Testis (tissue), 3 donors: ENCODE data around the gene SLTM. TPM values are rescaled to one million over a fixed set of nuclear protein-coding genes. Genes with fewer than 3 reads are reported as not detected.
"Not testable (repeated sequence)": the region's sequence is repeated elsewhere in the genome, so short reads cannot be mapped to it uniquely, and the experiment has no call there.

ENCODE experiments used
- DNase-seq: peaks from one replicate; pipeline ENCODE4 v3.0.0-alpha.2; 2019
- H3K27ac ChIP-seq, 2 donors: fragments of 200-600 bp; sonication (generic); one replicate each; pipeline ENCODE4 v1.5.1; 2019
- H3K27me3 ChIP-seq: fragments of 200-600 bp; sonication (generic); one replicate; pipeline ENCODE4 v1.5.1; 2019
- H3K36me3 ChIP-seq: fragments of 200-600 bp; sonication (generic); one replicate; pipeline ENCODE4 v1.5.1; 2017; ENCODE audit warnings: low read depth; ENCODE audit errors: missing control alignments
- H3K4me1 ChIP-seq: fragments of 200-600 bp; sonication (generic); one replicate; pipeline ENCODE4 v1.5.1; 2019
- H3K4me3 ChIP-seq, 2 donors: fragments of 200-600 bp; sonication (generic); one replicate each; pipeline ENCODE4 v1.5.1; 2017 to 2019
- H3K9me3 ChIP-seq: fragments of 200-600 bp; sonication (generic); one replicate; pipeline ENCODE4 v1.5.1; 2017
- POLR2A ChIP-seq: fragments of 450-650 bp; IDR thresholded peaks from one replicate; pipeline ENCODE4 v1.6.1; 2017; ENCODE audit warnings: antibody characterized with exemption, mild to moderate bottlenecking, moderate library complexity
- WGBS, 2 donors: methylation state at CpG; one replicate each; pipeline ENCODE4 v1.1.5; 2018; 5-methylcytosine and 5-hydroxymethylcytosine counted together
- intact Hi-C: fragments of 100-400 bp; cut with DNase I; formaldehyde crosslinking; loops from one replicate; pipeline ENCODE4 v1.15.1; 2023; ENCODE audit warnings: low total_unique reads
- polyA plus RNA-seq: library from polyadenylated mRNA; stranded (reverse); fragments of 350-450 nt; fragmentation: Illumina TruSeq; extraction: RNeasy Lipid Tissue Mini Kit (QIAGEN cat#74804); gene quantifications from one replicate; pipeline ENCODE4 v1.2.3, GENCODE V29; 2014; ENCODE audit warnings: low read depth, low replicate concordance; ENCODE audit not compliant: insufficient read depth
- total RNA-seq, 2 donors: library from RNA; depleted of rRNA; stranded (reverse); fragments of >200 nt; gene quantifications; one replicate each; pipeline ENCODE4 v1.2.3, GENCODE V29; 2016
- TF ChIP-seq, protein P1 (sequence below), 3 experiments: fragments of 450-650 bp in 2 of 3; fragments of 200-600 bp in 1 of 3; sonication (generic) in 1 of 3; IDR thresholded peaks; one replicate each; pipeline ENCODE4 v1.5.1; 2016 to 2019; ENCODE audit warnings: antibody characterized with exemption in 3 of 3, mild to moderate bottlenecking in 2 of 3, moderate library complexity in 1 of 3

Gene SLTM
- total and polyA plus RNA-seq, 3 donors from 2014 or later, result 29.7 to 116 (median 92.7) TPM

- intact Hi-C loops, result no loop called here
These were observed 9.7 kb downstream of the SLTM start for GRCh38 chr15:58923696-58924300.

GRCh38 chr15:58923284-58923683 is 10.2 kb downstream of the SLTM start:
- H3K4me1 ChIP-seq, result peaks cover 10% of the 10 kb centered on the region
- no peaks in the 10 kb centered on the region for H3K9me3 ChIP-seq
- no peak overlapping the region for H3K4me3 ChIP-seq
- 91 to 94% methylated on average over 4 of the region's 4 CpGs for WGBS, 2 donors
- DNase-seq, result no peak
- TF ChIP-seq, protein P1, sequence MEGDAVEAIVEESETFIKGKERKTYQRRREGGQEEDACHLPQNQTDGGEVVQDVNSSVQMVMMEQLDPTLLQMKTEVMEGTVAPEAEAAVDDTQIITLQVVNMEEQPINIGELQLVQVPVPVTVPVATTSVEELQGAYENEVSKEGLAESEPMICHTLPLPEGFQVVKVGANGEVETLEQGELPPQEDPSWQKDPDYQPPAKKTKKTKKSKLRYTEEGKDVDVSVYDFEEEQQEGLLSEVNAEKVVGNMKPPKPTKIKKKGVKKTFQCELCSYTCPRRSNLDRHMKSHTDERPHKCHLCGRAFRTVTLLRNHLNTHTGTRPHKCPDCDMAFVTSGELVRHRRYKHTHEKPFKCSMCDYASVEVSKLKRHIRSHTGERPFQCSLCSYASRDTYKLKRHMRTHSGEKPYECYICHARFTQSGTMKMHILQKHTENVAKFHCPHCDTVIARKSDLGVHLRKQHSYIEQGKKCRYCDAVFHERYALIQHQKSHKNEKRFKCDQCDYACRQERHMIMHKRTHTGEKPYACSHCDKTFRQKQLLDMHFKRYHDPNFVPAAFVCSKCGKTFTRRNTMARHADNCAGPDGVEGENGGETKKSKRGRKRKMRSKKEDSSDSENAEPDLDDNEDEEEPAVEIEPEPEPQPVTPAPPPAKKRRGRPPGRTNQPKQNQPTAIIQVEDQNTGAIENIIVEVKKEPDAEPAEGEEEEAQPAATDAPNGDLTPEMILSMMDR (IDR thresholded peaks at IDR 0.05), result no peak
- no peak for TF ChIP-seq POLR2A
- no peaks in the 10 kb centered on the region for H3K27me3 ChIP-seq
- no peaks in the 10 kb centered on the region for H3K36me3 ChIP-seq
- intact Hi-C loops, result no loop called here
- no peak overlapping the region for H3K27ac ChIP-seq

More at GRCh38 chr15:58923696-58924300, 9.7 kb downstream of the SLTM start:
- Histone ChIP-seq H3K9me3 (no peaks in the 10 kb centered on the region), H3K27ac (no peak overlapping the region), H3K4me1 (peaks cover 10% of the 10 kb centered on the region), H3K4me3 (no peak overlapping the region), H3K27me3 (no peaks in the 10 kb centered on the region), H3K36me3 (no peaks in the 10 kb centered on the region)
- TF ChIP-seq, protein P1 (IDR thresholded peaks at IDR 0.05), result no peak
- no peak for TF ChIP-seq POLR2A
- DNase-seq, result no peak
- WGBS, 2 donors, result 84 to 91% methylated on average over 10 of the region's 10 CpGs

DNA sequence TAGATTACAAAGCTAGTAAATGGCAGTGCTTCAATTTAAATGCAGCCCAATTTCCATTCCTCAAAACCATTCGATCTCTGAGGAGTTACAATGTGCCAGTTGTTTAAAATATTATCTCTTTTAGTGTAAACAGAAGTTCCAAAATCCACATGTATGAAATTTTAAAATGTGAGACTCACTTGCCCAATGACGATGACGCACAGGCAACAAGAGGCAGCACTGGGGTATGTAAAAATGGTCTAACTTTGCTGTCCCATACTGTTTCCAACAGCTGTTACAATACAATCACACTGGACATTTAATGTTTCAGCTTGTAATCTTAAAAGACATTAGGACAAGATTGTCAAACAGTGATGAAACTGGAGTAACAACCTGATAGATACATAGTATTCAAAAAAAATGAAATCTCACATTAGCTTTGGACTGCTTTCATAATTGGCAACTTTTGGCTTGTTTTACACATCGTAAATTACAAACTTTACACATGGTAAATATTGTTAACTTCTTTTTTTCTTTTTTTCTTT is 12.2 kb downstream of the SLTM start:
- H3K36me3 ChIP-seq, result no peaks in the 10 kb centered on the region
- no peaks in the 10 kb centered on the region for H3K9me3 ChIP-seq
- no peak overlapping the region for H3K4me3 ChIP-seq
- no peaks in the 10 kb centered on the region for H3K27me3 ChIP-seq
- H3K27ac ChIP-seq, result no peak overlapping the region
- no peak for TF ChIP-seq POLR2A
- TF ChIP-seq, protein P1 (IDR thresholded peaks at IDR 0.05), result no peak
- 56 to 68% methylated on average over 4 of the region's 4 CpGs for WGBS, 2 donors
- no peak for DNase-seq
- intact Hi-C loops, result no loop called here
- H3K4me1 ChIP-seq, result peaks cover 10% of the 10 kb centered on the region

GRCh38 chr15:58920447-58920846 is 13.0 kb downstream of the SLTM start:
- 94 to 97% methylated on average over 7 of the region's 7 CpGs for WGBS, 2 donors
- H3K4me1 ChIP-seq, result peaks cover 10% of the 10 kb centered on the region

GRCh38 chr15:58919232-58919631 is 14.2 kb downstream of the SLTM start:
- 94 to 95% methylated on average over 7 of the region's 7 CpGs for WGBS, 2 donors
- Histone ChIP-seq H3K9me3 (no peaks in the 10 kb centered on the region), H3K27me3 (no peaks in the 10 kb centered on the region), H3K36me3 (no peaks in the 10 kb centered on the region), H3K27ac (no peak overlapping the region), H3K4me1 (no peaks in the 10 kb centered on the region), H3K4me3 (no peak overlapping the region)
- DNase-seq, result no peak
- TF ChIP-seq POLR2A, result no peak
- TF ChIP-seq, protein P1 (IDR thresholded peaks at IDR 0.05), result no peak
- intact Hi-C loops, result no loop called here

More at GRCh38 chr15:58920447-58920846, 13.0 kb downstream of the SLTM start:
- H3K27me3 ChIP-seq, H3K27ac ChIP-seq, H3K4me3 ChIP-seq, intact Hi-C loops, H3K9me3 ChIP-seq, H3K36me3 ChIP-seq, DNase-seq: not testable (repeated sequence)
